A673 (cell line): ENCODE data around the gene CHTF18. TPM values are rescaled to one million over a fixed set of nuclear protein-coding genes. Genes with fewer than 3 reads are reported as not detected.

ENCODE experiments used
- BruUV-seq: library from RNA; stranded (reverse); fragments of 400-500 nt; replicated peaks from 2 replicates; lab custom pipeline; 2021; lab: Mats Ljungman, UMichigan
- CTCF ChIA-PET: fragments of 300-600 bp; sonication (Branson Sonifier 250); formaldehyde crosslinking; loops from one replicate; lab custom pipeline; 2022; ENCODE audit warnings: antibody characterized with exemption; lab: Charles Lee
- POLR2A ChIA-PET: fragments of 300-600 bp; sonication (Branson Sonifier 250); formaldehyde crosslinking; loops from one replicate; lab custom pipeline; 2022; ENCODE audit warnings: antibody characterized with exemption; ENCODE audit not compliant: low non-redundant PET; lab: Charles Lee
- DNase-seq: peaks from one replicate; pipeline ENCODE4 v3.0.0-alpha.2; 2015; ENCODE audit warnings: low spot score
- H3K27ac ChIP-seq: fragments of 200-600 bp; sonication (generic); 2 replicates; pipeline ENCODE4 v1.5.1; 2016; ENCODE audit warnings: mixed run types, low read depth, mild to moderate bottlenecking, mixed read lengths, antibody characterized with exemption, low read length; ENCODE audit not compliant: poor library complexity, severe bottlenecking
- H3K27me3 ChIP-seq: fragments of 200-600 bp; sonication (generic); replicated peaks from 2 replicates; pipeline ENCODE4 v1.6.1; 2017; ENCODE audit warnings: mixed run types, low read depth, mild to moderate bottlenecking, mixed read lengths, antibody characterized with exemption, low read length; ENCODE audit not compliant: insufficient read depth, poor library complexity
- H3K36me3 ChIP-seq: fragments of 200-600 bp; sonication (generic); 2 replicates; pipeline ENCODE4 v1.6.1; 2016; ENCODE audit warnings: mixed run types, mild to moderate bottlenecking, mixed read lengths, antibody characterized with exemption, low read length; ENCODE audit not compliant: insufficient read depth, poor library complexity, severe bottlenecking
- H3K4me1 ChIP-seq: fragments of 200-600 bp; sonication (generic); 2 replicates; pipeline ENCODE4 v1.6.1; 2017; ENCODE audit warnings: mixed run types, mild to moderate bottlenecking, mixed read lengths, antibody characterized with exemption, low read length; ENCODE audit not compliant: insufficient read depth, poor library complexity, severe bottlenecking
- H3K4me3 ChIP-seq: fragments of 200-600 bp; sonication (generic); 2 replicates; pipeline ENCODE4 v1.5.1; 2016; ENCODE audit warnings: low read depth, mixed run types, mild to moderate bottlenecking, mixed read lengths, low read length; ENCODE audit not compliant: poor library complexity, severe bottlenecking
- H3K9me3 ChIP-seq: fragments of 200-600 bp; sonication (generic); 2 replicates; pipeline ENCODE4 v1.6.1; 2016; ENCODE audit warnings: mixed run types, low read depth, mild to moderate bottlenecking, mixed read lengths, antibody characterized with exemption, low read length; ENCODE audit not compliant: poor library complexity, severe bottlenecking
- CTCF ChIP-seq: fragments of 300-800, 200-600 bp; sonication (generic); conservative IDR thresholded peaks from 2 replicates; pipeline ENCODE4 v1.5.1; 2017; ENCODE audit warnings: low read depth, mild to moderate bottlenecking, antibody characterized with exemption, low read length, moderate library complexity, mixed read lengths
- EZH2 ChIP-seq: fragments of 200-600 bp; sonication (generic); IDR thresholded peaks from 2 replicates; pipeline ENCODE4 v1.6.1; 2017; ENCODE audit warnings: borderline replicate concordance, low read depth, mild to moderate bottlenecking, mixed read lengths, antibody characterized with exemption, low read length; ENCODE audit not compliant: poor library complexity, severe bottlenecking
- intact Hi-C: fragments of 100-400 bp; cut with micrococcal nuclease; formaldehyde crosslinking; loops from one replicate; pipeline ENCODE4 v1.10.0; 2022; ENCODE audit not compliant: unreplicated experiment
- microRNA-seq: library from miRNA; unstranded; fragments of <30 nt; microRNA quantifications from one replicate; pipeline ENCODE4 v1.2.0, GENCODE V29; 2021
- total RNA-seq: library from RNA; stranded (reverse); gene quantifications from 2 replicates; pipeline ENCODE4 v1.2.3, GENCODE V29; 2021

Gene CHTF18
- total RNA-seq, 1 experiment from 2014 or later: 125 TPM

- CTCF ChIA-PET: no interaction called here
- Histone ChIP-seq H3K4me1 (peaks cover 14% of the 10 kb centered on the region), H3K27ac (no peak overlapping the region), H3K27me3 (no peaks in the 10 kb centered on the region), H3K36me3 (no peaks in the 10 kb centered on the region), H3K9me3 (no peaks in the 10 kb centered on the region), H3K4me3 (no peak overlapping the region)
- TF ChIP-seq EZH2: no peak
- TF ChIP-seq CTCF: no peak
- POLR2A ChIA-PET: no interaction called here
- no peak for DNase-seq
- BruUV-seq: no TSS peak
- intact Hi-C loops: no loop called here
These were observed 56.4 kb downstream of the CHTF18 start for GRCh38 chr16:844638-845350.

DNA sequence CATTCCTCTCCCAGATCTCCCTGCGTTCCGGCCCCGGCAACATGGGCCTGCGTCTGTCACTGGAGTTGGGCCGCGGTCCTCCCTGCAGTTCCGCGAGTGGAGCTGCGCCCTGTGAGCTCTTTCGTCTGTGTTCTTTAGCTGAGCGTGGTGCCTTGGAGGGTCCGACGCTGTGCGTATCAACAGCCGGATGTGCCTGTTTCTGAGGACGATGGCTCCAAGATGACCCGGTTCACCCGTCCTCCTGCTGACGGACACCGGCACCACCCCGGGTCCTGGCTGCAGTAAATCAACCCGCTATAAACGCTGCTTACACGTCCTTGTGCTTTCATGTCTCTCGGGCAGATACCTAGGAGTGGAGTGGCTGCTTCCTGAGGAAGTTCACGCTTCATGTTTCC, 56.9 kb downstream of the CHTF18 start:
- H3K4me1 ChIP-seq: peaks cover 14% of the 10 kb centered on the region
- ChIA-PET CTCF (no interaction called here), POLR2A (no interaction called here)
- no peaks in the 10 kb centered on the region for H3K27me3 ChIP-seq
- H3K9me3 ChIP-seq: peaks cover 5% of the 10 kb centered on the region
- intact Hi-C loops: no loop called here
- no peak for DNase-seq
- no peak for TF ChIP-seq CTCF
- no peak for TF ChIP-seq EZH2
- H3K4me3 ChIP-seq: no peak overlapping the region
- no TSS peak for BruUV-seq
- no peak overlapping the region for H3K27ac ChIP-seq
- no peaks in the 10 kb centered on the region for H3K36me3 ChIP-seq

- intact Hi-C loops: no loop called here
- Histone ChIP-seq H3K27me3 (no peaks in the 10 kb centered on the region), H3K9me3 (peaks cover 12% of the 10 kb centered on the region), H3K4me3 (no peak overlapping the region), H3K36me3 (no peaks in the 10 kb centered on the region), H3K4me1 (peaks cover 9% of the 10 kb centered on the region), H3K27ac (no peak overlapping the region)
- DNase-seq: no peak
- TF ChIP-seq EZH2: no peak
- no peak for TF ChIP-seq CTCF
- no TSS peak for BruUV-seq
- CTCF ChIA-PET: no interaction called here
- POLR2A ChIA-PET: no interaction called here
These were observed 58.7 kb downstream of the CHTF18 start for GRCh38 chr16:847151-847550.

Small RNA genes within 50 kb of the gene (microRNA-seq; reads per million reads assigned to microRNA genes)
- not detected for gene MIR662

Other genes starting within 250 kb of the CHTF18 start
- gene PRR35, start 228.2 kb upstream of the CHTF18 start, total RNA-seq: 0.13 TPM in 1 of 2 replicates, not detected in the other
- 0.21 and 0.52 TPM in 2 replicates for gene NHLRC4, start 221.6 kb upstream of the CHTF18 start, total RNA-seq
- 59.4 and 65.7 TPM in 2 replicates for gene PIGQ, start 218.7 kb upstream of the CHTF18 start, total RNA-seq
- gene RAB40C, start 198.6 kb upstream of the CHTF18 start, total RNA-seq: 19.9 and 20.6 TPM in 2 replicates
- gene WFIKKN1, start 157.6 kb upstream of the CHTF18 start, total RNA-seq: 1.7 and 1.8 TPM in 2 replicates
- gene METTL26, start 152.3 kb upstream of the CHTF18 start, total RNA-seq: 136 and 138 TPM in 2 replicates
- 22.4 and 27.1 TPM in 2 replicates for gene MCRIP2, start 146.8 kb upstream of the CHTF18 start, total RNA-seq
- 143 and 147 TPM in 2 replicates for gene WDR90, start 139.3 kb upstream of the CHTF18 start, total RNA-seq
- gene RHOT2, start 120.5 kb upstream of the CHTF18 start, total RNA-seq: 184 and 193 TPM in 2 replicates
- gene RHBDL1, start 112.9 kb upstream of the CHTF18 start, total RNA-seq: 1.5 and 2.3 TPM in 2 replicates
- 88.2 and 95.2 TPM in 2 replicates for gene STUB1, start 108.2 kb upstream of the CHTF18 start, total RNA-seq
- gene JMJD8, start 104.3 kb upstream of the CHTF18 start, total RNA-seq: 78.1 and 87.1 TPM in 2 replicates
- 17.7 and 18.2 TPM in 2 replicates for gene WDR24, start 98.2 kb upstream of the CHTF18 start, total RNA-seq
- 1.1 and 2.7 TPM in 2 replicates for gene FBXL16, start 82.8 kb upstream of the CHTF18 start, total RNA-seq
- 0.86 and 1.8 TPM in 2 replicates for gene METRN, start 73.5 kb upstream of the CHTF18 start, total RNA-seq
- 21.2 and 26.0 TPM in 2 replicates for gene ANTKMT, start 67.5 kb upstream of the CHTF18 start, total RNA-seq
- gene CCDC78, start 62.2 kb upstream of the CHTF18 start, total RNA-seq: 0.28 and 1.4 TPM in 2 replicates
- gene HAGHL, start 61.5 kb upstream of the CHTF18 start, total RNA-seq: 2.5 and 3.5 TPM in 2 replicates
- gene CIAO3, start 47.6 kb upstream of the CHTF18 start, total RNA-seq: 48.4 and 50.0 TPM in 2 replicates
- gene MSLN, start 27.9 kb upstream of the CHTF18 start, total RNA-seq: not detected in 2 replicates
- gene RPUSD1, start 239 bp upstream of the CHTF18 start, total RNA-seq: 36.1 and 41.1 TPM in 2 replicates
- not detected in 2 replicates for gene GNG13, start 12.1 kb downstream of the CHTF18 start, total RNA-seq
- 21.0 and 26.3 TPM in 2 replicates for gene LMF1, start 182.4 kb downstream of the CHTF18 start, total RNA-seq
- 1.4 and 2.0 TPM in 2 replicates for gene SOX8, start 193.2 kb downstream of the CHTF18 start, total RNA-seq